MM.1S (cell line): Measurements from ENCODE around the gene TP73.

Experiments
- CTCF ChIP-seq: fragments of 300-600 bp; sonication (generic); IDR thresholded peaks from 2 replicates; pipeline ENCODE4 v1.5.1; 2016; ENCODE audit warnings: antibody characterized with exemption, low read length, mixed read lengths
- EZH2 ChIP-seq: fragments of 300-600 bp; sonication (generic); optimal IDR thresholded peaks from 2 replicates; pipeline ENCODE3; 2017; ENCODE audit warnings: low read depth, mild to moderate bottlenecking, antibody characterized with exemption, low read length, mixed read lengths

DNA sequence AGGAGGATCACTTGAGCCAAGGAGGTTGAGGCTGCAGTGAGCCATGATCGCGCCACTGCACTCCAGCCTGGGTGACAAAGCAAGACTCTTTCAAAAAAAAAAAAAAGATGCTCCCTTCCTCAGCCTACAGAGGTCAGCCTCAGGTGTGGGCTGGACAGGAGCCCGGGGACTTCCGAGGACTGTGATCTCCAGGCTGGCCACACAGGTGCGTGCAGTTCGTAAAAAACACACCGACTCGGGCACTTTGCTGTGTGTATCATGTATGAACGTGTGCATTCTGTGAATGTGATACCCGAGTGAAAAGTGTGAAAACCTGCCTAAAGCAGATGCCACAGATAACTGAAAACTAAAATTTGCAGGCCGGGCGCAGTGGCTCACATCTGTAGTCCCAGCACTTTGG, 91.5 kb downstream of the TP73 start:
- TF ChIP-seq CTCF = no peak
- TF ChIP-seq EZH2 = no peak
